Midbrain (tissue), 1 donor: Measurements from ENCODE around the gene SNX12.
"Not testable (repeated sequence)": the region's sequence is repeated elsewhere in the genome, so short reads cannot be mapped to it uniquely, and the experiment has no call there.

ENCODE experiments used
- DNase-seq: peaks from one replicate; lab custom pipeline; 2025; lab: John Stamatoyannopoulos, UW

Gene SNX12

DNA sequence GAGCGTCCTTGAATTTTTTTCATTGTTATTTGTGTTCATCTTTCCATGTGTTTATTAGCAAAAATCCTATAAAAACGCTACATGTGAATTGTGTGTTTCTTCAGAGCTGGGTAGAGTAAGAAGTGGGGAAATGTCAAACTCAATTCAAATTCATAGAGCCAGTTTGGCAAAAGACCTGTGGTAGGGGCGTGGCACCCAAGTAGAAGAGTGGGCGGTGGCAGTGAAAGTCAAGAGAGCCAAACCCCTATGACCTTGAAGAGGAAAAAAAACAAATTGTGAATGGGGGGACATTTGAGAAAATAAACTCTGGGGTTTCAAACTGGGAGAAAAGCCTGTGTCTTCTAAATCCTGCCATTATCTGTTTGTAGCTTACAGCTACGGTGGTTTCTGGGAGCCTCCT, 23.1 kb upstream of the SNX12 start:
- DNase-seq: no peak

DNA sequence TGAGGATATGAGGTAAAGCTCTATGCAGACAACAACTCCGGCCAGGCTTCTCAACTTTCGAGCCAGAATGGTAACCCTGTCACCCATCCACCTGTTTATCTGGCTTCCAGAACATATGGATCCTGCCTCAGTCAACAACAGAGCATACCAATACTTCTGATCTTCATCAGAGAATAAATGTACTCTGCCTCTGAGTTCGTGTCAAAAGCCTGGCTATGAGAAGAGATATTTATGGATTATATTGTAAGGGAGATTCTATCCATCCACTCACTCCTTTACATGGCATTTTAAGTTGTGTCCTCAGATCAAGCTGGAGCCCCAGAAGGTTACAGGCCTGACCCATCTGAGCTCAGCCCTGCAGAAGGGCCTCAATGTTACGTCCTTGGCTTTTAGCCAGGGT, 17.8 kb upstream of the SNX12 start:
- no peak for DNase-seq

DNA sequence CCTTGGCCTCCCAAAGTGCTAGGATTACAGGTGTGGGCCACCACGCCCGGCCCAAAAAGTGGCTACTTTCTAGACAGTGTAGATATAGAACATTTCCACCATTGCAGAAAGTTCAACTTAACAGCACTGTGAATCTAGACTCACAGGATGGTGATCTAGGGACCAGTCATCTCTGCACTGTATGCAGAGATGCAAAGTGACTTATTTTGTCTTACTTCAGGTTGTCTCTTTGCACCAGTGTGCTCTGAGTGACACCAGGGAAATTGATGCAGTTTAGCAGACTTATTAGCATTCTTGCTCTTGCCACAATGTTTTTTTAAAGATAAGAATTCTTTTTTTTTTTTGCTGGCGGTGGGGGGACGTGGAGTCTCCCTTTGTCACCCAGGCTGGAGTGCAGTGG, 14.7 kb upstream of the SNX12 start:
- no peak for DNase-seq

DNA sequence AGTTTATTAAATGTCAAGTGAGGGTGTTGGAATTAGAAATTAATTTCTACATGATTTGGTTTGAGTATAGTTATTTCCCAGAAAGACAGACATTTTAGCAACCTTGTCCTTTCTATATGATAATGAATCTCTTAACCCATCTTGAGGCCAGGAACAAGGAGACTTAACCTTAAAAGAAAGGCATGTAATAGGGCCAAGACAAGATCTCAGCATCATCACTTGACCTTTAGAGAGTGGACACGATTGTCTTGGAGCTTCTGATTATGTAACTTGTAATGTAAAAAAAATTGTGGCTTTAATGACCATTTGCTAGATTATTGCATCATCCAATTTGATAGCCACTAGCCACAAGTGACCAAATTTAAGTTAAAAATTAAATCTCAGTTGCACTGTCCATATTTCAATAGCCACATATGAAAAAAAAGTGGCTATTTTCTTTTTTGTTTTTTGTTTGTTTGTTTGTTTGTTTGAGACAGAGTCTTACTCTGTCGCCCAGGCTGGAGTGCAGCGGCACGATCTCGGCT, 14.1 kb upstream of the SNX12 start:
- DNase-seq: no peak

DNA sequence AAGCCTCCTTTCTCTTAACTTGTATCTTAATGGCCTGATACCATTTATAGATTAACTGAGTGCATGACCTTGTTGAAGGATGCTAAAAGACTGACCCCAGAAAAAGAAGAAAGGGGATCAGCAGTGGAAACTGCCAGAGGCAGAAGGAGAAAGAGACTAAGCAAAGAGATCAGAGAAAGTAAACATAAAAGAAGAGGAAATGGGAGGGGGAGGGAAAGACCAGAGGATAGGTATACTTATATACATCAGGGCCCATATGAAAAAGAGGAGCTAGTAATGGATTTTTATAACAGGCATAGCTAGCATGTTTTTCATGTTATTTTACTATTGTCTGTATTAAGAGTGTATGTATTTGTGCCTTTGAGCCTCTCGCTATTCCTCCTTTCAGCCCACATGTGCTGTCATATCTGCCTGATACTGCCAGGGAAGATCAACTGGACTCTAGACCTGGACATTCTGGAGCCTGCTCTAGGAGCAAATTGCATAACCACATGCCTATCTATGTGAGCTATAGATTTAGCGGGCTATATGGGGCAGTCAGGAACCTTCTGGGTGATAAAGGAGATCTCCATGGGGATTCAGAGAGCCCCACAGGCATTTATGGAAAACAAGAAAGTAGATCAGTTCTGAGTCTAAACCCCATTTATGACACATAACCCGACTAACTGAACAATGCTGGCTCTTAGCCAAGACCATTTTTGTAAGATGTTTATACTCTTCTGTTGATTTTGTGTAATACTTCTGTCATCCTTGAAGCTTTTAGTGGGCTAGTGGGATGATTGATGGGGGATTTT, 13.4 kb upstream of the SNX12 start:
- DNase-seq: no peak

DNA sequence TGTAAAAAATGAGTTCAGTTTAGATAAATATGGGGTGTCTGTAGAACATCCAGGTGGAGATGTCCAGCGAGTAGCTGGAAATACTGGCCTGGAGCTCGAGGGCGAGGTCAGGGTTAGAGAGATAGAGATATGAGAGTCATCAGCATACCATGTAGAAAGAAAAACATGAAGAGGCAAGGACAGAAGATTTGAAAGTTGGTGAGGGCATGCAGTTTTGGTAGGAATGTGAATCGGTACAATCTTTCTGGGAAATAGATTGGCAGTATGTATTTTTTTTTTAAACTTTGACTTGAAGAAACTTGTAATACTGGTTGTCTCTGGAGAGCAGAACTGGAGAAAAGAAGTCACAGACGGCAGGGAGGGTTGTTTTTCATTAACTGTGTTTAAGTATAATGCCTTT, 2.4 kb upstream of the SNX12 start:
- no peak for DNase-seq

DNA sequence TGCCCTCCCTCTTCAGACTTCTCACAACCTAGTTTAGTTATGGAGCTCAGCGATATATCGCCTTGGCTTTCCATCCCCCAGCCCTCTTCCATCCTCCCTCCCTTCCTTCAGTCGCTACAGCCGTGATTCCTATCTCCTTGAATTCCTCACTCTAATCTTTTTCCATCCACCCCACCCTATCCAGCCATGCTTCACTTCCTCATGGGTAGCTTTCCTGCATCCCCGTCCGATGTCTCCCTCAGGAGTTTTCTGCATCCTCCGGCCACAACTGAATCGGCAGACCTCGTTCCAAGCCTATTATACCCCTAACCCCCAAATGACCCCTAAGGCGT, 456 bp downstream of the SNX12 start:
- no peak for DNase-seq

DNA sequence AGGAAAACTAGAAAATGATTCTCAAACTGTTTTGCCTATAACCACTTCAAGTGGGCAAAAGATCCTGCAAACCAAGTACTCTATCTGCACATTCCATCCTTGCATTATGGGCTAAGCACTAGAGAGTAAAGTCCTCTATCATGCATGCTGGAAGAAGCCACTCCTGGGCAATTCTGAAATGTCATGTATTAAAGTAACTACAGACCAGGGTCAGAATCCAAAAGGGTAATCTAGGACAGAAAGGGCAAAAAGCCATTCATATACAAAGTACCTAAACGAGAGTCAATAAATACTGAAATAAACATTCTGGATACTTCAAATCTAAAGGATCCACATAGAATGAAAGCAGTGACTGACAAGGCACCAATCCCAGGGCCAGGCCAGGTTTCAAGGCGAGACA, 1.0 kb downstream of the SNX12 start:
- no peak for DNase-seq

DNA sequence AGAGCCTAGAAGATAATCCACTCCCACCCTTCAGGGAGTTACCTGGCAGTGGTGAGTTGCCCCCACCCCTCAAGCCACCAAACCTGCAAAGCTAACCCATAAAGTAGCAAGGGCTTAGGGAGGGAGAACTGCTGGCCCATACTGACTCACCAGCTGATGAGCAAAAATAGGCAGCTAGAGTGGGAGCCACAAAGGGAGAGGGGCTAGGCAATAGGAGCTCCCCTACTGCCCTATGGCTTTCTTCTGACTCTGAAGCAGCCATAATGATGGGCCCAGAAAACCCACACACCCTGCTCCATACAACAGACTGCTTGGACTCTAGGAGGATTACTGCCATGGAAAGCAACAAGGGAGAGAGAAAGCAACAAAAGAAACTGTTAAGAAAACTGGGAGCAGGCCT, 8.0 kb downstream of the SNX12 start:
- DNase-seq: no peak

DNA sequence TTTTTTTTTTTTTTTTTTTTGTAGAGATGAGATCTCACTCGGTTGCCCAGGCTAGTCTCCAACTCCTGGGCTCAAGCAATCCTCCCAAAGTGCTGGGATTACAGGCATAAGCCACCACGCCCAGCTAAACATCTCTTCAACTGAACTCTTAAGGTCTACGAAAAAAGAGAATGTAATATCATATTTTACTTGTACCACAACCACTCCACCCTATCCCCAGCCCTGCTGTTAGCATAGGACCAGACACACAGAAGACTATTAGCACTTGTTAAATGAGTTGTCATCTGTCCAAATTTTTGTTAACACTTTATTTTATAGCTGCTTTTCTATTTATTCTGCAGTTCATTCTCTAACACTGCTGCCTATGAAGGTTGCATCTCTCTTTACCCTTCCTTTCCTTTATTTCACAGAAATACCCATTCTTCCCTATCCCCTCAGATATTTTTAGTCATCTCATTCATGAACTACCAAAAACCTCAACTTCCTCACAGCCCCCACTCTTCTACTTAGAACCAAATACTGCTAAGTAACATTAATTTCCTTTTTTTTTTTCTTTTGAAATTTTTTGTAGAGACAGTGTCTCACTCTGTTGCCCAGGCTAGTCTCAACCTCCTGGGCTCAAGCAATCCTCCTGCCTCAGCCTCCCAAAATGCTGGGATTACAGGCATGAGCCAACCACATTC, 10.1 kb downstream of the SNX12 start:
- DNase-seq: no peak

DNA sequence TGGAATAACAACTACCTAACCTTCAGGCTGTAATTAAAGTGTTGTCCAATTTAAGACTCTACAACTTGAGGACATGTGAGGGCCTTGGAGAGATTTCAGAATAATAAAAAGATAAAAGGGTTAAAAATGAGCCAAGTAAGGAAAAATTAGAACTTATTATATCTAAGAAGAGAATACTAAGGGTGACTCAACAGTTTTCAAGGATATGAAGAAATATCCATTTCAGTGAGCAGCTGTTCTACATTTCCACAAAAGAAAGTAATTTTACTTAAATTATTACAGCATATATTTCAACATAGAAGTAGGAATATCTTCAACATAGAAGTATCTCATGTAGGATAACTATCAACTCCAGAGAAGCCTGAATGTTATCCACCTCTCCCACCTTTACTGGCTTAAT, 11.3 kb downstream of the SNX12 start:
- no peak for DNase-seq

DNA sequence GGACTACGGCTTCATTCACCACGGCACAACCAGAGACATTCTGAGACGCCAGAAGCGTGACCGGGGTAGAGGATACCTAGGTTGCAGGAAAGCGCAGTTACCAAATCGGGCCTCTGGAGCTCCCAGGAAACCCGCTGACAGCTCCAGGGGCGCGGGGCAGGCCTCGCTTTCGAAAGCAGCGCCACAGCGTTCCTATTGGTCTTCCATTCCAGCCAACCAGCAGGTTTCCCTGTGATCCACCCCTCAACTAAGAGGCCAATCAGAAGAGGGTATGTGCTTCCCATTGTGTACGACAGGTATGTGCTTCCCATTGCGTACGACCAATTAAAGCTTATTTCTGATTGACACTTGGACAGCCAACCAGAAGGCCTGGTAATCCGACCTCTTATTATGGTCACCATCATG, 14.9 kb downstream of the SNX12 start:
- DNase-seq: no peak

DNA sequence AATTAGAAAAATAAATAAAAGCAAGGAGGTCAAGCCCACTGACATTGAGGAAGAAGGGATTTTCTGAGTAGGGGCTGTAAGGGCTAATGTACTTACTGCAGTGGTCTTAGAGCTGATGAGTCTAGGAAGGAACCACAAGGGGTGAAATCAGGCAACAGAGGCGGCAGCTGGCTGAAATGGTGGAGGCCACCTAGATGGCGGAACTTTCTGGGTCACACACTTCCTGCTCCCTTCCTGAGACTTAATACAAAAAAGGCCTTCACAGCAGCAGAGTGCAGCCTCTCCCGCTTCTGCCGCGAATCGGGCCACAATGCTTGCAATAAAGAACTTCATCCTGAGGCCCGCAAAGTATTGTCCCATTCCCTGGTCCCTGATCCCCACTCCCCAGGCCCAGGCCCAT, 15.4 kb downstream of the SNX12 start:
- no peak for DNase-seq

DNA sequence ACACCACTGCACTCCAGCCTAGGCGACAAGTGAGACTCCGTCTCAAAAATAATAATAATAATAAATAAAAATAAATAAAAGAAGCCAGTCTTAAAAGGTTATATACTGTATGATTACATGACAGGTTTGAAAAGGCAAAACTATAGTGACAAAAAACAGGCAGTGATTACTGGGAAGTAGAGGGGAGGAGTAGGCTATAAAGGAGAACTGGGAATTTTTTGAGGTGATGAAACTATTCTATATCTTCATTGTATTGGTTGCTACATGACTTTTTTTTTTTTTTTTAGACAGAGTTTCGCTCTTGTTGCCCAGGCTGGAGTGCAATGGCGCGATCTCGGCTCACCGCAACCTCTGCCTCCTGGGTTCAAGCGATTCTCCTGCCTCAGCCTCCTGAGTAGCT, 20.2 kb downstream of the SNX12 start:
- not testable (repeated sequence) for DNase-seq

DNA sequence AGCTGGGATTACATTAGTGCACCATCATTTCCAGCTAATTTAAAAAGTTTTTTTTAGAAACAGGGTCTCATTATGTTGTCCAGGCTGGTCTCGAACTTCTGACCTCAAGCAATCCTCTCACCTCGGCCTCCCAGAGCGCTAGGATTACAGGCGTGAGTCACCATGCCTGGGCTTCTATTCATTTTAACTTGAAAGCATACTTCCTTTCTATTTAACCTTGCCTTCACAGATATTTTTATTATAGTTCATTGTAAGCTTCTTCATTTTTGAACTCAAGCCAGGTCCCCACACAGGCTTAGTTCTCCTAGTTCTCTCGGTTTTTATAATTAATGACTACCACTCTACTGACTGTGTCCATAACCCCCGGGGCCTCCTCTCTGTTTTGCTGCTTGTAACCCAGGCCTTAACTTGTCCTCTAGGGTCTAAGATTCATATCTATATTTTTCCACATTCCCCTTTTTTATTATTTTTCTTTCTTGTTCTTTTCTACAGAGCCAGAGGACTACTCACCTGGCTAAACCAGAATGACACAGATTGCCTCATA, 50.7 kb downstream of the SNX12 start:
- DNase-seq: no peak
